ENCODE measurements around the gene ATP9A. TPM values are rescaled to one million over a fixed set of nuclear protein-coding genes. Genes with fewer than 3 reads are reported as not detected.

ATP9A gene
- total and polyA plus RNA-seq, 2 donors (not counting 1 experiment from before 2014, with no cell fraction given) = 23.3 to 96.3 TPM

DNA sequence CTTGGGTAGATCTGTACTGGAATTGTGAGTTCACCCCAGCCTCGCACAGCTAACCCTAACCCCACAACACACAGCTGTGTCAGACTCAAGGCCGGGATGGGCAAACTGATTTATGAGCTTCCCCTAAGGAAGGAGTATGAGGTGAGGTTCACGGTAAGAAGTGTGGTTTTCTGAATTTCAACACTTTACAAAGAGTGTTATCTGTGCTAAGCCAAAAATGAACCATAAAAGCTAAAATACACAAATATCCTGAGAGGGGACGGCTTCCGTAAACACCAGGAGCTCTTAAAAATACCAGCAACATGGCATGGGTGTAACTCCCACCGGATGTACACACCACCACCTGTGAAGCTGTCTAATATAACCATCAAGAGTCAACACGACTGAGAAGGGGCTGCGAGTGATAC, 101.2 kb downstream of the ATP9A start:
- Histone ChIP-seq H3K4me2 (ENCODE audit: extremely low read depth, insufficient read depth, low read length) (no peak overlapping the region), H3K9ac (ENCODE audit: insufficient read depth, low read length) (no peak overlapping the region), H3K4me3 (replicated peaks in 1 of 4; ENCODE audit: control extremely low read depth in 1 of 4, insufficient read depth in 1 of 4, low read depth in 3 of 4, low read length in 4 of 4) (no peak overlapping the region), H4K20me1 (ENCODE audit: control insufficient read depth, extremely low read depth, insufficient read depth, low read length) (no peaks in the 10 kb centered on the region), H2AFZ (ENCODE audit: low read length) (no peak overlapping the region), H3K27ac (ENCODE audit: insufficient read depth, low read length) (no peak overlapping the region), H3K79me2 (ENCODE audit: control insufficient read depth, insufficient read depth, low read length) (no peaks in the 10 kb centered on the region), H3K4me1 (ENCODE audit: control insufficient read depth, extremely low read depth, insufficient read depth, low read length) (peaks cover under 1% of the 10 kb centered on the region), H3K36me3 (ENCODE audit: control insufficient read depth, insufficient read depth, low read length) (no peaks in the 10 kb centered on the region), H3K27me3 (ENCODE audit: control insufficient read depth, insufficient read depth, low read length) (no peaks in the 10 kb centered on the region), H3K9me3 (ENCODE audit: control insufficient read depth, insufficient read depth, low read depth, low read length) (no peaks in the 10 kb centered on the region)
- TF ChIP-seq EZH2 (IDR thresholded peaks at IDR 0.05; ENCODE audit: low read length, missing control alignments) = no peak
- TF ChIP-seq, protein P1, sequence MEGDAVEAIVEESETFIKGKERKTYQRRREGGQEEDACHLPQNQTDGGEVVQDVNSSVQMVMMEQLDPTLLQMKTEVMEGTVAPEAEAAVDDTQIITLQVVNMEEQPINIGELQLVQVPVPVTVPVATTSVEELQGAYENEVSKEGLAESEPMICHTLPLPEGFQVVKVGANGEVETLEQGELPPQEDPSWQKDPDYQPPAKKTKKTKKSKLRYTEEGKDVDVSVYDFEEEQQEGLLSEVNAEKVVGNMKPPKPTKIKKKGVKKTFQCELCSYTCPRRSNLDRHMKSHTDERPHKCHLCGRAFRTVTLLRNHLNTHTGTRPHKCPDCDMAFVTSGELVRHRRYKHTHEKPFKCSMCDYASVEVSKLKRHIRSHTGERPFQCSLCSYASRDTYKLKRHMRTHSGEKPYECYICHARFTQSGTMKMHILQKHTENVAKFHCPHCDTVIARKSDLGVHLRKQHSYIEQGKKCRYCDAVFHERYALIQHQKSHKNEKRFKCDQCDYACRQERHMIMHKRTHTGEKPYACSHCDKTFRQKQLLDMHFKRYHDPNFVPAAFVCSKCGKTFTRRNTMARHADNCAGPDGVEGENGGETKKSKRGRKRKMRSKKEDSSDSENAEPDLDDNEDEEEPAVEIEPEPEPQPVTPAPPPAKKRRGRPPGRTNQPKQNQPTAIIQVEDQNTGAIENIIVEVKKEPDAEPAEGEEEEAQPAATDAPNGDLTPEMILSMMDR (conservative IDR thresholded peaks at IDR 0.05 in 1 of 2, IDR thresholded peaks at IDR 0.05 in 1 of 2; ENCODE audit: low read depth in 1 of 2, low read length in 2 of 2) = no peak
- DNase-seq (ENCODE audit: low read depth in 2 of 2) = no peak

GRCh38 chr20:51666126-51666525, 102.1 kb downstream of the ATP9A start:
- no peaks in the 10 kb centered on the region for H3K9me3 ChIP-seq (ENCODE audit: control insufficient read depth, insufficient read depth, low read depth, low read length)
- TF ChIP-seq, protein P1 (conservative IDR thresholded peaks at IDR 0.05 in 1 of 2, IDR thresholded peaks at IDR 0.05 in 1 of 2; ENCODE audit: low read depth in 1 of 2, low read length in 2 of 2) = no peak
- no peak for TF ChIP-seq EZH2 (IDR thresholded peaks at IDR 0.05; ENCODE audit: low read length, missing control alignments)
- no peak overlapping the region for H3K4me2 ChIP-seq (ENCODE audit: extremely low read depth, insufficient read depth, low read length)
- no peaks in the 10 kb centered on the region for H3K79me2 ChIP-seq (ENCODE audit: control insufficient read depth, insufficient read depth, low read length)
- H2AFZ ChIP-seq (ENCODE audit: low read length) = no peak overlapping the region
- peaks cover 8% of the 10 kb centered on the region for H3K4me1 ChIP-seq (ENCODE audit: control insufficient read depth, extremely low read depth, insufficient read depth, low read length)
- no peak for DNase-seq (ENCODE audit: low read depth in 2 of 2)
- H3K27ac ChIP-seq (ENCODE audit: insufficient read depth, low read length) = no peak overlapping the region
- H3K27me3 ChIP-seq (ENCODE audit: control insufficient read depth, insufficient read depth, low read length) = no peaks in the 10 kb centered on the region
- H4K20me1 ChIP-seq (ENCODE audit: control insufficient read depth, extremely low read depth, insufficient read depth, low read length) = no peaks in the 10 kb centered on the region
- H3K9ac ChIP-seq (ENCODE audit: insufficient read depth, low read length) = no peak overlapping the region
- no peaks in the 10 kb centered on the region for H3K36me3 ChIP-seq (ENCODE audit: control insufficient read depth, insufficient read depth, low read length)
- H3K4me3 ChIP-seq (replicated peaks in 1 of 4; ENCODE audit: control extremely low read depth in 1 of 4, insufficient read depth in 1 of 4, low read depth in 3 of 4, low read length in 4 of 4) = no peak overlapping the region

- Histone ChIP-seq H3K9ac (ENCODE audit: insufficient read depth, low read length) (no peak overlapping the region), H3K27ac (ENCODE audit: insufficient read depth, low read length) (no peak overlapping the region), H3K4me1 (ENCODE audit: control insufficient read depth, extremely low read depth, insufficient read depth, low read length) (peaks cover 8% of the 10 kb centered on the region), H3K4me3 (replicated peaks in 1 of 4; ENCODE audit: control extremely low read depth in 1 of 4, insufficient read depth in 1 of 4, low read depth in 3 of 4, low read length in 4 of 4) (no peak overlapping the region), H2AFZ (ENCODE audit: low read length) (no peak overlapping the region), H3K36me3 (ENCODE audit: control insufficient read depth, insufficient read depth, low read length) (no peaks in the 10 kb centered on the region), H4K20me1 (ENCODE audit: control insufficient read depth, extremely low read depth, insufficient read depth, low read length) (no peaks in the 10 kb centered on the region), H3K27me3 (ENCODE audit: control insufficient read depth, insufficient read depth, low read length) (no peaks in the 10 kb centered on the region), H3K4me2 (ENCODE audit: extremely low read depth, insufficient read depth, low read length) (no peak overlapping the region), H3K9me3 (ENCODE audit: control insufficient read depth, insufficient read depth, low read depth, low read length) (no peaks in the 10 kb centered on the region), H3K79me2 (ENCODE audit: control insufficient read depth, insufficient read depth, low read length) (no peaks in the 10 kb centered on the region)
- DNase-seq (ENCODE audit: low read depth in 2 of 2) = no peak
- TF ChIP-seq, protein P1 (conservative IDR thresholded peaks at IDR 0.05 in 1 of 2, IDR thresholded peaks at IDR 0.05 in 1 of 2; ENCODE audit: low read depth in 1 of 2, low read length in 2 of 2) = no peak
- TF ChIP-seq EZH2 (IDR thresholded peaks at IDR 0.05; ENCODE audit: low read length, missing control alignments) = no peak
These were observed 102.6 kb downstream of the ATP9A start for GRCh38 chr20:51665543-51666118.
